HG03442 (cell line): Measurements from ENCODE around the gene ZNF417.
"Not testable (repeated sequence)": the region's sequence is repeated elsewhere in the genome, so short reads cannot be mapped to it uniquely, and the experiment has no call there.

Experiments
- ATAC-seq: cut with Tn5 transposase; IDR thresholded peaks from one replicate; pipeline ENCODE4 v1.9.1; 2021; ENCODE audit warnings: mild to moderate bottlenecking, moderate library complexity; ENCODE audit not compliant: unreplicated experiment

The ZNF417 gene

GRCh38 chr19:57916168-57916995 lies at the start of gene ZNF417:
ZNF417 (minus strand) TSS chr19:57916592; CDS start chr19:57916411, 181 bp downstream.
- ATAC-seq = peak; percentile 94

- ATAC-seq = no peak
These were observed 48.4 kb upstream of the ZNF417 start for GRCh38 chr19:57964761-57965160.

GRCh38 chr19:57961785-57962184 lies 45.4 kb upstream of the ZNF417 start:
- no peak for ATAC-seq

- no peak for ATAC-seq
These were observed 38.6 kb upstream of the ZNF417 start for GRCh38 chr19:57954996-57955395.

- ATAC-seq = no peak
These were observed 33.3 kb upstream of the ZNF417 start for GRCh38 chr19:57949702-57950101.

GRCh38 chr19:57949296-57949695 lies 32.9 kb upstream of the ZNF417 start:
- no peak for ATAC-seq

GRCh38 chr19:57947419-57948134 lies 31.2 kb upstream of the ZNF417 start, which contains the start of gene ZNF256:
ZNF256 (minus strand) TSS chr19:57947706; CDS start chr19:57947474, 232 bp downstream.
- ATAC-seq = peak; percentile 89

- peak; percentile 24 for ATAC-seq
These were observed 30.7 kb upstream of the ZNF417 start for GRCh38 chr19:57947088-57947418.

- ATAC-seq = no peak
These were observed 29.9 kb upstream of the ZNF417 start for GRCh38 chr19:57946316-57946715.

GRCh38 chr19:57941593-57941992 lies 25.2 kb upstream of the ZNF417 start:
- ATAC-seq = no peak

GRCh38 chr19:57935731-57936130 lies 19.3 kb upstream of the ZNF417 start:
- ATAC-seq = no peak

- ATAC-seq = peak; percentile 88
These were observed 18.7 kb upstream of the ZNF417 start, which contains the start of gene ZNF418 for GRCh38 chr19:57934820-57935665. ZNF418 (minus strand) TSS chr19:57935402; CDS start chr19:57933822, 1,580 bp downstream.

- ATAC-seq = no peak
These were observed 11.2 kb upstream of the ZNF417 start for GRCh38 chr19:57927587-57927986.

- ATAC-seq = no peak
These were observed 1.9 kb downstream of the ZNF417 start for GRCh38 chr19:57914531-57914930.

GRCh38 chr19:57907394-57907793 lies 9.0 kb downstream of the ZNF417 start:
- no peak for ATAC-seq

- ATAC-seq = no peak
These were observed 11.1 kb downstream of the ZNF417 start for GRCh38 chr19:57905258-57905657.

GRCh38 chr19:57903618-57904184 lies 12.7 kb downstream of the ZNF417 start:
- no peak for ATAC-seq

GRCh38 chr19:57900311-57900710 lies 16.1 kb downstream of the ZNF417 start:
- ATAC-seq = no peak

GRCh38 chr19:57890706-57891105 lies 25.7 kb downstream of the ZNF417 start:
- not testable (repeated sequence) for ATAC-seq

- peak; percentile 89 for ATAC-seq
These were observed 27.7 kb downstream of the ZNF417 start, which contains the start of gene ZNF814 for GRCh38 chr19:57888560-57889231. ZNF814 (minus strand) TSS chr19:57889037; CDS start chr19:57888802, 235 bp downstream.
